GM18508 (cell line): Measurements from ENCODE around the gene BOLL.
"Not testable (repeated sequence)": the region's sequence is repeated elsewhere in the genome, so short reads cannot be mapped to it uniquely, and the experiment has no call there.

ENCODE experiments used
- ATAC-seq: cut with Tn5 transposase; IDR thresholded peaks from one replicate; pipeline ENCODE4 v1.9.1; 2021; ENCODE audit warnings: moderate number of reproducible peaks; ENCODE audit not compliant: insufficient read depth, unreplicated experiment

The BOLL gene

DNA sequence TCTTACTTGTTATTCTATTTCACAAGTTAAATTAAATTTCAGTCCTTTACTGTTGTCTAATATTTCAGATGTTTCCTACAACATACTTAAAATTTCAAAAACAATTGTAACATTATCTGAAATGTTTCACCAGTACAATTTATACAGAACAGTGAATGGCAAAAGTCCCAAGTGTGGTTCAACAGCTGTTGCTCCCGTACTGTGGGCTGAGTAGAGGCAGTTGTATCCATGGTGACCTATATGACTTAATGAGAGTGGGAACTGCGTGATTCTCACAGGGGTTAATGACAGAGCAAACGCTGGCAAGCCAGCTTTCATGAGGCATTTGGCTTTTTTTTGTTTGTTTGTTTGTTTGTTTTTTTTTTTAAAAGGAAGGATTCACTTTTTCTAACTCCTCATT is 13.9 kb upstream of the BOLL start:
- ATAC-seq = no peak

DNA sequence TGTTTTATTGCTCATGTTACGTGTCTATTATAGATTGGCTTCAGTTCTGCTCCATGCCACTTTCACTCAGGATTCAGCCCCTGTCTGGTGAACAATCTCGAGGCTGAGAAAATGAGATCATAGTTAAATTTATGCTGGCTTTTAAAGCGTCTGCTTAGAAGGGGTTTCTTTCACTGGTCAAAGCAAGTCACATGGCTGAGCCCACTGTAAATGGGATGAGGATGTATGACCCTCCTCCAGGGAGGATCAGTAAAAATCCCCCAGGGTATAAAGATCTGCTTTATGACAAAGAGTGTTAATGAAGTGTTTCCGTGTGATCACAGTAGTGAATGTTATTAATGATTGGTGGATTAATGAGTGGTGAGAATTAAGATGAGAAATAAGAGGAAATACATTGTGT is 13.1 kb upstream of the BOLL start:
- ATAC-seq = no peak

GRCh38 chr2:197795277-197795676 is 10.2 kb upstream of the BOLL start:
- ATAC-seq = no peak

DNA sequence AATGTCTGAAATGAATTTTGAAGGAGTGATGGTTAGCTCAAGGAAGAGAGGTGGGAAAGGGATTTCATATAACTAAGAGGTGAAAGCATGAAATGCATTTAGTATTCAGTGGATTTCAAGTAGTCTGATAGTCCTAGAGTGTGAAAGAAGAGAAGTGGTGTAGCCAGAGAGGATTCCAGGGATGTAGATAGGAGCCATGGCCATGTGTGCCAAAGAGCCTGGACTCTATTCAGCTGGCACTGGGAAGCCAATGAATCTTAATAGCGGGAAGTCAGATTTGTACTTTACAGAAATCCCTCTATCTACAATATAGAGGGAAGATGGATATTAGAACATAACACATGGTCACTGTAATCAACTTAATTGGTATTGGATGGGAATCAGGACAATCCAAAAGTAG is 8.3 kb upstream of the BOLL start:
- no peak for ATAC-seq

DNA sequence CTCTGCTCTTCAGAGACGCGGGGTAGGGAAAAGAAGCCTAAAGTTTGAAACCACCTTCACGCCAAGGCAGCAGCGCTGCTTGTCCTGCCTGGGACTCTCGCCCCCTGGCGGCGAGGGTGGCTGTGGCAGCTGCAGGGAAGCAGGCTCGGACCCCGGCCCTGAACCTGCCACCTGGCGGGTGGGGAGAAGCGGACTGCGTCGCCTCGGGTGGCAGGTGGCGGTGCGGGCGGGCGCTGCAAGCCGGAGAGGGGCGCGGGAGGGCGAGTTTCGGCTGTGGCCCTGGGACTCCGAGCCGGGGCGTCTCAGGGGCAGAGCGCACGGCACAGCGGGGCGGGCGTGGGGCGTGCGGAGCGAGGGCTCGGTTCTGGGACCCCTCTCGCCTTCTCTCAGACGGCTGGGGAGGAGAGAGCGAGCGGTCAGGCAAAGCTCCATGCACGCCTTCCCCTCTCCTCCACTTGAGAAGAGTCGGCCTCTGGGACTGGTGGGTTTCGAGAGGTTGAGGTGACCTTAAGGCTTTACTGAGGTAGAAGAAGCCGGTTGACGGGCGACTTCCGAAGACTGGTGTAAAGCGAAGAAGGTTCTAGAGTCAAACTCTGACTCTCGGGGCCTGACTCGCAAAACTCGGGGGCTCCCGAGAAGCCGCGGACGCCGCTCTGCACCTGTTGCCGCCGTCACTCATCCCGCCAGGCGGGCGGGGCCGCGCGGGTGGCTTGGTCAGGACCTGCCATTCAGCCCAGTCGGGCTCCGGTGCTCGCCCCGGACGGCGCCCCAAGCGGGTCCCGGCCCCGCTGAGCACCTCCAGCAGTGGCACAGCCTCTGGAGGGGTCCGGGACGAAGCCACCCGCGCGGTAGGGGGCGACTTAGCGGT is 1.1 kb upstream of the BOLL start:
- ATAC-seq = no peak

DNA sequence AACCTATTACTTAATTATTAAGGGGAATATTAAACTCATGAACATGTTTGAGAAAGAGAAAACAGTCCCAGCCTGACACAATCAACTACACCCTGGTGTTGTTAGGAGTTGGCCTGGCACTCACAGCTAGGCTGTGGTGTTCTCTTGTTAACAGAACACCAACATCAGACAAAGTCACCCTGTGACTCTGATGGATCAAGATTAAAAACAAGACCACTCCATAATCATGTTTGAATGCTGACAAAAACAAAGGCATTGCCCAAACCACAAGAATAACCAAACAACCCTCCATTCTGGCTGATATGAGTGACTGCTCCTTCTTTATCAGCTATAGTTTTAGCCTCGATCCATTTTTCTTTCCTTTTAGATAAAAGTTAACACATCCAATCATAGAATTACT is 3.0 kb downstream of the BOLL start:
- no peak for ATAC-seq

DNA sequence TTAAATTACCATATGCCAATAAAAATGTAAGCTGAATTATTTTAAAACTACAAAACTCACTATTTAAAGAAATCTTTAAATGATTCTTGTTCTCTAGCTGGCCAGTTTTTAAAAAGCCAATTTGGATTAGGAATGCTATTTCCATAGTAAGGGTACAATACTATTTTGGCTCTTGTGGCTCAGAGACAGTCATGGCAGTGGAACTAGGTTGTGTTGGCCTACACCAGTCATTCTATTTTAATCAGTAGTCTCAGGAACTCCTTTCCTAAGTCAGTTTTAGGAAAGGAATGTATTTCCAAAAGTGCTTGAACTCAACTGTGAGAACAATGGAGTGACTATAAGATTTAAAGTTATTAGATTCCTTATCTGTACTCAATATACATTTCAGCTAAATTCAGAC is 5.9 kb downstream of the BOLL start:
- no peak for ATAC-seq

DNA sequence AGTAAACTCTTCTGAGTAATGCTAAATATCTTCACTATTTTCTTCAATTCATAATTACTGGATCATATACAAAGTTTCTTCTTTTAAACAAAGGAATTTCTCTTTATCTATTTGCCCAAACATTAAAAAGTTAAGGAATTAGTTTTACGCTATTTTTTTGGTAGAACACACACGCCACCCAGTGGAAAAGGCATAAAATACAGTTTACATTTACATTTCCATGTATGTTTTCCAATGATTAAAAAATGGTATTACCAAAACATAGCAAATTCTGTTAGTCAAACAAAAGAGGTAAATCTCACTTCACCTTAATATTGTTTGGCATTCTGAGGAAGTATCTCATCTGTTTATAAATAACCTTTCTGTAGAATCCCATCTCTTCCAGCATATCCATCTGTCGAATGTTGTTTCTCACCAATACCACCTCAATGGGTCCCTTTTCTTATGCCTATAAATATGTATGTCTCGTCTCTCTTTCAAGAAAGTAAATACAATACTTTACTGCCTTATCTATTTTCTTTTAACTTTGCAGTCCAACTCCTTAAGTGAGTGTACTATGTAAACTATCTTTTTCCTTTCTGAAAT is 7.2 kb downstream of the BOLL start:
- ATAC-seq = no peak

- no peak for ATAC-seq
Observed at GRCh38 chr2:197760293-197760657, 24.8 kb downstream of the BOLL start.

DNA sequence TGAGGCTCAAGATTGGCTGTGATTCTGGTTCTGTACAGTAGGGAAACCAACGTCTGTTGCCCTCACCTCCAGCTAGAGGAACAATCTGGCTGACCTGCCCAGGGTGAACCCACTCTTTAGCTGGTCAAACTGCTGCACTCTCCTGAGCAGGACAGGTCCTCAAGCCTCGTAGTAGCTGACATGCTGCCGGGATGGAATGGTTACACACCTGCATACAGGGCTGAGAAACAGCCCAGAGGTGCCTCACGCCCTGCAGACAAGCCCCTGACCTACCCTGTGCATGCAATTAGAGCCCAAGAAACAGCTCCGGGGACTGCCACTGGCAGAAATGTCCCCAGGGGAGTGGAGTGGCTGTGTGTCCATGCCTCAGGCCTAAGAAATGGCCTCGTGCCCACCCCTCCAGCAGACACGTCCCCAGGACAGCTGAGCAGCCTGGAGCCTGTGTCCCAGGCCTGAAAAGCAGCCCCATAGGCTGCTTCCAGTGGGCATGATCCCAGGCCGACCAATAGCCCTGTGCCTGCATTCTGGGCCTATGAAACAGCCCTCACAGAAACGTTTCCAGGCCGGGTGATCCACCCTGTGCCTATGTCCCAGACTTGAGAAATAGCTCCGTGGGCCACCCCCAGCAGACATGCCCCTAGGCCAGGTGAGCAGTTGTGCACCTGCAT is 25.4 kb downstream of the BOLL start:
- no peak for ATAC-seq

DNA sequence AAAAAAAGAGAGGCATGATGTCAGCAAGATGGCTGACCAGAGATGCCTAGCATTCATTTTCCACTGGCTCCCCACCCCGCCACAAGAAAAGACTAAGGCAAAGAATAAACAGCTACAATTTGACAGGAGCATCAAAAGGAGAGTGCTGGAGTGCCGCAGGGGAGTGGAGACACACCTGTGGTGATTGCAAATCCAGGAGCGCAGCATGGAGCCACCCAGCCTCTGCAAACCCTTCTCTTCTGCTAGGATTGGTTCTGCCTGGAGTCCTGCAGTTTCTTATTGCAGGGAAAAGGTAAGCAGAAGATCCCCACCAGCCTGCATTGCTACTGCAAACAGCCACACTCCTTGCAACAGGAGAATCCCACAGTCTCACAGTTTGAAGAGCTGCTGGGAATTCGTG is 26.1 kb downstream of the BOLL start:
- no peak for ATAC-seq

DNA sequence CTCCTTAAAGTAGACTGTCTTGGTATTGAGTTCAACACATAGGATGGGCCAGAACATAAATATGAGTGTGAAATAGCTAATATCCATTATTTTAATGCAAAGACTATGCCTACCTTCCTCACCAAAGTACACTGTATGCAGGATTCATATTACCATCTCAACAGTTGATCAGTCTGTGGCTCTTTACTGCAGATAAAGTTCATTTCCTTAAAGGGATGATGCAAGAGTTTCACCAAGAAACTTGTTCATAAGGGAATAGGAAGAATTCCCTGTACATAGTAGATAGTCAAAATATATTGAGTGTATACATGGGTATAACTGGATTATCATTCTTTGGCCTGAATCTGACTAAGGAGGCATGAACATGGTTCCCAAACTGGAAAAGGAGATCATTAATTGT is 44.9 kb downstream of the BOLL start:
- no peak for ATAC-seq

GRCh38 chr2:197728555-197729544 is 56.3 kb downstream of the BOLL start:
- ATAC-seq = not testable (repeated sequence)

DNA sequence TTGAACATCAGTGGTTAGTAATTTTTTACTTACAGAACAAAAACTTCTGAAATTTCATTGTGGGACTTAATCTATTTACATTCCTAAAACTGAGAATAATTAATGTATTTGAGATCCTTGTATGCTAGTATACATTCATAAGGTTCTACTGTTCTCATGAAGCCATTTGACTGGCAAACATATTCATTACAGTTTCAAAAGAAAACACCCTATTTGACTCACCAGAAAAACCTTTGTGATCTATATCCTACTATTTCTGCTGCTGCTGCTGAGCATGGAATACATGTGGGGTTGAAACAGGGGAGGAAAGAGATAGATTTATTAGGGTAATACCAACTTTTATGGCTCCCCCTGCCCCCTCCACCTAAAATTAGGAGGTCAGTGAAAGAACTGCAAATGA is 58.1 kb downstream of the BOLL start:
- ATAC-seq = no peak

DNA sequence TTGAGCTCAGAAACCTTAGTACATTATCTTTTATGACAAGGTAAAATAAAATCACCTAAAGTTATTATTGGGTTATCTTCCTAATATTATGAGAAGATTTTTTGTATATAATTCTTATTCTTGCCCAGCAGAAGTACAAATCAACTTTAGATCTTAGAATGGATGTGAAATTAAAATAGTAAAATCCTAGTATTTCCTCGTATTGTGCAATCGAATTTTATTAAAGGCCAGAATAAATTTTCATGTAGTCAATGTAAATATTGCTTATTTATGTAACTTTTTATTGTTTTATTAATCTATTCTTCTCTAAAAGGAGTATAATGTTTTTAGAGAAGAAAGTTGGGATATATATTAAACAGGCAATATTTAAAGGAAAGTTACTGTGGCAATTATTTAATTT is 67.3 kb downstream of the BOLL start:
- no peak for ATAC-seq

DNA sequence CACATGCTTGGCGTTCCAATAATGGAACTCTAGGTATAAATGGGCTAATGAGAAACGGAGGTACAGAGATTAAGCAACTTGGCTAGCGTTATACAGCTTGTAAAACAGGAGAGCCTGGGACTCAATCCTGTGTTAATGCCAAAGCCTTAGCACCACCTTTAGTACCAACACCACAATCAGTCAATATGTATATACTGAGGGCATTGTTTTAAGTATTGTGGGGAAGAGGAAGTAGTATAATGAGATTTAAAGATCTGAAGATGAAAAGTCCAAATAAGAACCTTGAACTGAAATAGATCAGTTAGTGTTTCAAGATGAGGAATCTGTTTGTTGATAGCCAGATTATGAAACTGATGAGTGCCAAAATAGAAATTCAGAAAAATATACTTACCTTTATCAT is 71.8 kb downstream of the BOLL start:
- no peak for ATAC-seq

GRCh38 chr2:197711578-197711977 is 73.5 kb downstream of the BOLL start:
- no peak for ATAC-seq

DNA sequence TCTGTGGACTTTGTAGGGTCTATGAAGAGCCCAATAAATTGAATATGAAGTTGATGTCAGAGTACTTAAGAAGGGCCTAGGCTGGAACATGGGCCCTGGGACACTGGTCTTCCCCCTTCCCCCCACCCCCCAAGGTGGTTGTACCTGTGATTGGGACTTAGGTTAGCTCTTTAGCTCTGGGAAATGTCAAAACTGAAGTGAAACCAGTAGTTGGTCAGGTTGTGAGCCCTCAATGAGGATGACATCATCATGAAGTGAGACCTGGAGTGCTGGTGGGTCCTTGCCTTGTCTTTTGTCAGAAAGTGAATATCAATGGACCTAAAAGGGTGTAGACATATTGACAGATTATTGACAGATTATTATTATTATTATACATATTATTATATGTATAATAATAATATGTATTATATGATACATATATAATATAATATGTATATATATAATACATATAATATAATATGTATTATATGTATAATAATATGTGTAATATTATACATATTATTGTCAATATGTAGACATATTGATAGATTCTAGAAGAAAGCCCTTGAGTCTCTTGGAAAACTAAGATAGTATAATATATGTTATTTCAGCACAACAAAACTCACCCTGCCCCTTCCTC is 74.6 kb downstream of the BOLL start:
- ATAC-seq = peak; percentile 94

DNA sequence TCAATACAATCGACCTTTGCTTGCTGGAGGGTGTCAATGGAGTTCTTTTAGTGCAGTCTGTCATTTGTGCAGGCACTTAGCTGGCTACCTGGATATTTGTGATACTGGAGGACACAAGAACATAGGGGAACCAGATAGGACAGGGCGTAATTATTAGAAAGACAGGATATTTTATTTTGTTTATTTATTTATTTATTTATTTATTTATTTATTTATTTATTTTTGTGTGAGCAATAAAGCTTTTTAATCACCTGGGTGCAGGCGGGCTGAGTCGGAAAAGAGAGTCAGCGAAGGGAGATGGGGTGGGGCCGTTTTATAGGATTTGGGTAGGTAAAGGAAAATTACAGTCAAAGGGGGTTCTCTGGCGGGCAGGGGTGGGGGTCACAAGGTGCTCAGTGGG is 76.0 kb downstream of the BOLL start:
- not testable (repeated sequence) for ATAC-seq

- ATAC-seq = no peak
Observed at GRCh38 chr2:197708331-197708730, 76.8 kb downstream of the BOLL start.
